Measurements from ENCODE around the gene ZCCHC2. TPM values are rescaled to one million over a fixed set of nuclear protein-coding genes. Genes with fewer than 3 reads are reported as not detected.

Gene ZCCHC2
- total and polyA plus RNA-seq, 2 of the 8 experiments (the other 6 are each of a cell fraction or from before 2014, with no cell fraction given), result 13.5 to 18.6 TPM

DNA sequence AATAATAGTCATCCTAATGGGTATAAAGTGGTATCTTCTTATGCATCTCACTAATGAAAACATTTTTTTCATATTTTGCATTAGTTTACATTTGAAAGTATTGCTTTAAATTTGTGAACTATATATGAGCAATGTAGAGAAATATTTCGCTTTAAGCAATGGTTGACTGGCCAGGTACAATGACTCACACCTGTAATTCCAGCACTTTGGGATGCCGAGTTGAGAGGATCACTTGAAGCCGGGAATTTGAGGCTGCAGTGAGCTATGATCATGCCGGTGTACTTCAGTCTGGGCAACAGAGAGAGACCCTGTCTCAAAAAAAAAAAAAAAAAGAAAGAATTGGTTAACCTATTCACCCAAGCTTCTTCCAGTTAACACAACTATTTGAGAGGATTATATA, 15.1 kb downstream of the ZCCHC2 start:
- no peaks in the 10 kb centered on the region for H3K9me3 ChIP-seq (ENCODE audit: insufficient read depth in 2 of 2, low read depth in 1 of 2, low read length in 1 of 2)
- no peak overlapping the region for H3K56ac ChIP-seq (replicated peaks; ENCODE audit: insufficient read length, low read depth, low read length)

More for the DNA sequence above, 15.1 kb downstream of the ZCCHC2 start:
- ChIA-PET CTCF (ENCODE audit: partially characterized antibody) (interaction anchor here (0.7 kb wide), 1 partner anchor 8 kb away, joined by 3 read pairs; no protein-coding TSS in a partner anchor), POLR2A (ENCODE audit: partially characterized antibody) (no interaction called here)
- Histone ChIP-seq H3K36me3 (ENCODE audit: control insufficient read depth in 2 of 4, insufficient read depth in 4 of 4, low read length in 3 of 4) (peaks cover 0 to 4% (median under 1%) of the 10 kb centered on the region in 4 experiments; a peak in 3 of 8 replicates), H3K18ac (ENCODE audit: extremely low read depth, low read length) (no peak overlapping the region), H4K5ac (ENCODE audit: insufficient read length, low read depth, low read length) (no peak overlapping the region), H2AK5ac (ENCODE audit: low read depth, low read length) (no peak overlapping the region), H4K20me1 (replicated peaks in 1 of 2; ENCODE audit: control insufficient read depth in 1 of 2, insufficient read depth in 2 of 2, low read length in 2 of 2) (no peaks in the 10 kb centered on the region), H3K4ac (replicated peaks; ENCODE audit: insufficient read length, low read depth, low read length) (no peak overlapping the region), H3K4me3 (ENCODE audit: extremely low read depth in 1 of 4, insufficient read depth in 2 of 4, low read depth in 3 of 4, low read length in 4 of 4) (no peak overlapping the region), H2BK20ac (ENCODE audit: low read length) (no peak overlapping the region), H2BK15ac (ENCODE audit: low read length) (no peak overlapping the region), H3K9ac (replicated peaks in 1 of 4; ENCODE audit: extremely low read depth in 1 of 4, low read depth in 3 of 4, low read length in 3 of 4) (no peak overlapping the region), H3K4me1 (replicated peaks in 1 of 4; ENCODE audit: control insufficient read depth in 3 of 4, insufficient read depth in 4 of 4, low read length in 3 of 4) (no peaks in the 10 kb centered on the region), H3K4me2 (ENCODE audit: insufficient read depth in 1 of 2, low read depth in 2 of 2, low read length in 2 of 2) (no peak overlapping the region), H3K27me3 (replicated peaks in 1 of 4; ENCODE audit: control insufficient read depth in 3 of 4, extremely low read depth in 1 of 4, insufficient read depth in 3 of 4, low read length in 3 of 4) (no peaks in the 10 kb centered on the region), H2BK120ac (replicated peaks; ENCODE audit: low read depth, low read length) (no peak overlapping the region), H4K8ac (ENCODE audit: extremely low read depth, insufficient read depth, low read length) (no peak overlapping the region), H2BK12ac (ENCODE audit: low read depth, low read length) (no peak overlapping the region), H3K79me2 (ENCODE audit: control insufficient read depth in 1 of 2, insufficient read depth in 2 of 2, low read length in 2 of 2) (peaks cover 0 to 16% of the 10 kb centered on the region in 2 experiments; a peak in 2 of 4 replicates), H2BK5ac (ENCODE audit: low read depth, low read length) (no peak overlapping the region), H3K79me1 (ENCODE audit: low read depth, low read length) (no peaks in the 10 kb centered on the region; the same call in 1 of the 2 replicates), H3K14ac (ENCODE audit: insufficient read length) (no peak overlapping the region), H4K91ac (replicated peaks; ENCODE audit: insufficient read length, low read length) (no peak overlapping the region), H3K23me2 (ENCODE audit: low read depth, low read length) (no peaks in the 10 kb centered on the region), H3K27ac (ENCODE audit: low read depth, low read length) (no peak overlapping the region), H2AFZ (ENCODE audit: low read length) (no peak overlapping the region), H3K23ac (ENCODE audit: insufficient read length) (no peak overlapping the region)
- FAIRE-seq (no peak), DNase-seq (ENCODE audit: low read depth in 1 of 2, low spot score in 2 of 2) (no peak)
- TF ChIP-seq SP1 (IDR thresholded peaks at IDR 0.05; ENCODE audit: low read depth, low read length) (no peak), POU5F1 (IDR thresholded peaks at IDR 0.05; ENCODE audit: low read depth, low read length) (no peak), RBBP5 (IDR thresholded peaks at IDR 0.05; ENCODE audit: borderline replicate concordance, low read depth, low read length) (no peak), RAD21 (IDR thresholded peaks at IDR 0.05 in 1 of 2, conservative IDR thresholded peaks at IDR 0.05 in 1 of 2; ENCODE audit: low read depth in 2 of 2, low read length in 2 of 2) (no peak), RNF2 (IDR thresholded peaks at IDR 0.05; ENCODE audit: borderline replicate concordance, low read depth, low read length, missing control alignments, poor library complexity, severe bottlenecking) (no peak), SUZ12 (IDR thresholded peaks at IDR 0.05; ENCODE audit: low read length) (no peak), E2F6 (IDR thresholded peaks at IDR 0.05) (no peak), CHD2 (IDR thresholded peaks at IDR 0.05; ENCODE audit: low read length) (no peak), KDM5A (IDR thresholded peaks at IDR 0.05; ENCODE audit: low read length) (no peak), MAFK (IDR thresholded peaks at IDR 0.05; ENCODE audit: low read depth, low read length) (no peak), ZNF274 (IDR thresholded peaks at IDR 0.05; ENCODE audit: borderline replicate concordance, extremely low read depth, low read length) (no peak), PHF8 (conservative IDR thresholded peaks at IDR 0.05; ENCODE audit: low read depth, low read length) (no peak)
- 95% methylated on average over 4 of the region's 4 CpGs; no CpG with 5 or more reads in 1 of the 2 experiments for WGBS, 2 experiments (ENCODE audit: extremely low coverage in 1 of 2, insufficient coverage in 1 of 2, insufficient read length in 1 of 2, insufficient replicate concordance in 2 of 2, low coverage in 1 of 2, low lambda C conversion rate in 2 of 2, missing lambda C conversion rate in 1 of 2)
